Neural cell (in vitro differentiated cells): ENCODE results near the gene WDR91. TPM values are rescaled to one million over a fixed set of nuclear protein-coding genes. Genes with fewer than 3 reads are reported as not detected.

ENCODE experiments used
- H2AFZ ChIP-seq: fragments of 200-600, 300-800 bp; sonication (generic), shearing (Covaris generic); 2 replicates; pipeline ENCODE4 v1.6.0; 2014; ENCODE audit warnings: low read depth, mild to moderate bottlenecking, antibody characterized with exemption, low read length, moderate library complexity
- H3F3A ChIP-seq: fragments of 200-600 bp; shearing (Covaris generic); 2 replicates; pipeline ENCODE4 v1.6.1; 2016; ENCODE audit warnings: mild to moderate bottlenecking, moderate library complexity, mixed read lengths, antibody characterized with exemption, low read length; ENCODE audit not compliant: insufficient read depth, poor library complexity, severe bottlenecking
- H3K27ac ChIP-seq: fragments of 200-600, 300-800 bp; sonication (generic), shearing (Covaris generic); 2 replicates; pipeline ENCODE4 v1.5.1; 2014; ENCODE audit warnings: mild to moderate bottlenecking, low read length, moderate library complexity
- H3K27me3 ChIP-seq: fragments of 300-800, 200-600 bp; sonication (generic), shearing (Covaris generic); 2 replicates; pipeline ENCODE4 v1.6.0; 2014; ENCODE audit warnings: mild to moderate bottlenecking, low read depth, low read length, moderate library complexity; ENCODE audit not compliant: insufficient read depth
- H3K36me3 ChIP-seq: fragments of 300-800, 200-600 bp; sonication (generic), shearing (Covaris generic); 2 replicates; pipeline ENCODE4 v1.5.1; 2014; ENCODE audit warnings: mild to moderate bottlenecking, antibody characterized with exemption, low read length, moderate library complexity; ENCODE audit not compliant: insufficient read depth
- H3K4me2 ChIP-seq: fragments of 300-800, 200-600 bp; sonication (generic), shearing (Covaris generic); 2 replicates; pipeline ENCODE4 v1.6.0; 2014; ENCODE audit warnings: mild to moderate bottlenecking, low read length
- H3K4me3 ChIP-seq: fragments of 300-800, 200-600 bp; sonication (generic), shearing (Covaris generic); 2 replicates; pipeline ENCODE4 v1.5.1; 2014; ENCODE audit warnings: mild to moderate bottlenecking, low read length, moderate library complexity
- H3K79me2 ChIP-seq: fragments of 200-600 bp; shearing (Covaris generic); replicated peaks from 2 replicates; pipeline ENCODE4 v1.6.0; 2014; ENCODE audit warnings: mild to moderate bottlenecking, low read length, moderate library complexity; ENCODE audit not compliant: insufficient read depth
- H3K9ac ChIP-seq: fragments of 300-800, 200-600 bp; sonication (generic), shearing (Covaris generic); 2 replicates; pipeline ENCODE4 v1.6.1; 2016; ENCODE audit warnings: mild to moderate bottlenecking, low read length, mixed read lengths
- H3K9me2 ChIP-seq: fragments of 200-600 bp; shearing (Covaris generic); 2 replicates; pipeline ENCODE4 v1.6.1; 2016; ENCODE audit warnings: mild to moderate bottlenecking, low read length, mixed read lengths; ENCODE audit not compliant: insufficient read depth
- H3K9me3 ChIP-seq: fragments of 200-600, 300-800 bp; sonication (generic), shearing (Covaris generic); 2 replicates; pipeline ENCODE4 v1.6.1; 2016; ENCODE audit warnings: mild to moderate bottlenecking, mixed run types, low read length, moderate library complexity, mixed read lengths
- H4K20me1 ChIP-seq: fragments of 200-600 bp; shearing (Covaris generic); 2 replicates; pipeline ENCODE4 v1.6.1; 2016; ENCODE audit warnings: mild to moderate bottlenecking, mixed run types; ENCODE audit not compliant: insufficient read depth
- EP300 ChIP-seq: fragments of 450-650 bp; conservative IDR thresholded peaks from 2 replicates; pipeline ENCODE4 v1.6.1; 2014; ENCODE audit warnings: antibody characterized with exemption, mild to moderate bottlenecking, moderate library complexity; ENCODE audit not compliant: poor library complexity, severe bottlenecking
- EZH2 ChIP-seq: fragments of 200-600, 300-800 bp; shearing (Covaris generic), sonication (generic); IDR thresholded peaks from 2 replicates; pipeline ENCODE4 v1.6.1; 2014; ENCODE audit warnings: antibody characterized with exemption, low read length, borderline replicate concordance, mild to moderate bottlenecking; ENCODE audit not compliant: insufficient read depth, poor library complexity, severe bottlenecking
- MXI1 ChIP-seq: fragments of 450-650 bp; conservative IDR thresholded peaks from 2 replicates; pipeline ENCODE4 v1.6.1; 2014; ENCODE audit warnings: antibody characterized with exemption, mild to moderate bottlenecking; ENCODE audit not compliant: poor library complexity, severe bottlenecking
- RAD21 ChIP-seq: fragments of 450-650 bp; conservative IDR thresholded peaks from 2 replicates; pipeline ENCODE4 v1.6.1; 2014; ENCODE audit warnings: antibody characterized with exemption, mild to moderate bottlenecking, moderate library complexity
- SMC3 ChIP-seq: fragments of 450-650 bp; conservative IDR thresholded peaks from 2 replicates; pipeline ENCODE4 v1.6.1; 2014; ENCODE audit warnings: antibody characterized with exemption, mild to moderate bottlenecking, moderate library complexity; ENCODE audit not compliant: poor library complexity
- TAF1 ChIP-seq: IDR thresholded peaks from 2 replicates; pipeline ENCODE4 v1.6.1; 2012; ENCODE audit warnings: low read depth
- polyA plus RNA-seq: library from polyadenylated mRNA; depleted of rRNA; stranded (reverse); fragments of >200 nt; gene quantifications from 2 replicates; pipeline ENCODE4 v1.2.3, GENCODE V29; 2014
- TF ChIP-seq, protein P1 (sequence below): fragments of 450-650 bp; IDR thresholded peaks from 2 replicates; pipeline ENCODE4 v1.5.1; 2014; ENCODE audit warnings: antibody characterized with exemption, mild to moderate bottlenecking, moderate library complexity; ENCODE audit not compliant: poor library complexity, severe bottlenecking
- TF ChIP-seq, protein P2 (sequence below): IDR thresholded peaks from 2 replicates; pipeline ENCODE4 v1.6.1; 2012; ENCODE audit warnings: borderline replicate concordance

The WDR91 gene
- polyA plus RNA-seq, 1 donor from 2014 or later, result 17.7 TPM

DNA sequence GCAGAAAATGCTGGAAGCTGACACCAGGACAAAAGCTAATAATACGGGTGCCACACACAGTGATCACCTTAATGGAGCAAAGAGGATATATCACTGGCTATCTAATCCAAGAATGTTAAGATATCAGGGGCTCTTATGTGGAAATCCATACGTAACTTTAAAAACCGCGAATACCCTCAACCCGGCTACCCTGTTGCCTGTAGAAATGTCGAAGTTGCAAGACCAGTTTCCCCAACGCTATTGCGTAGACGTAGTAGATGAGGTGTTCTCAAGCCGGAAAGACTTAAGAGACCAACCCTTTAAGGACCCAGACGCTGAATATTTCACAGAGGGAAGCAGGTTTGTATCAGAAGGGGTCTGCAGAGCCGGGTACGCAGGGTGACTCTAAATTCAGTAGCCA lies 33.0 kb downstream of the WDR91 start:
- H3K36me3 ChIP-seq, result no peaks in the 10 kb centered on the region
- no peak overlapping the region for H3K4me3 ChIP-seq
- no peaks in the 10 kb centered on the region for H3K9me2 ChIP-seq
- H3K27ac ChIP-seq, result no peak overlapping the region
- TF ChIP-seq MXI1 (no peak), EZH2 (no peak)
- H3K27me3 ChIP-seq, result no peaks in the 10 kb centered on the region
- no peaks in the 10 kb centered on the region for H4K20me1 ChIP-seq
- no peak overlapping the region for H3K4me2 ChIP-seq
- no peaks in the 10 kb centered on the region for H3K79me2 ChIP-seq
- no peak overlapping the region for H2AFZ ChIP-seq
- no peaks in the 10 kb centered on the region for H3F3A ChIP-seq
- H3K9ac ChIP-seq, result no peak overlapping the region
- peaks cover 11% of the 10 kb centered on the region for H3K9me3 ChIP-seq

DNA sequence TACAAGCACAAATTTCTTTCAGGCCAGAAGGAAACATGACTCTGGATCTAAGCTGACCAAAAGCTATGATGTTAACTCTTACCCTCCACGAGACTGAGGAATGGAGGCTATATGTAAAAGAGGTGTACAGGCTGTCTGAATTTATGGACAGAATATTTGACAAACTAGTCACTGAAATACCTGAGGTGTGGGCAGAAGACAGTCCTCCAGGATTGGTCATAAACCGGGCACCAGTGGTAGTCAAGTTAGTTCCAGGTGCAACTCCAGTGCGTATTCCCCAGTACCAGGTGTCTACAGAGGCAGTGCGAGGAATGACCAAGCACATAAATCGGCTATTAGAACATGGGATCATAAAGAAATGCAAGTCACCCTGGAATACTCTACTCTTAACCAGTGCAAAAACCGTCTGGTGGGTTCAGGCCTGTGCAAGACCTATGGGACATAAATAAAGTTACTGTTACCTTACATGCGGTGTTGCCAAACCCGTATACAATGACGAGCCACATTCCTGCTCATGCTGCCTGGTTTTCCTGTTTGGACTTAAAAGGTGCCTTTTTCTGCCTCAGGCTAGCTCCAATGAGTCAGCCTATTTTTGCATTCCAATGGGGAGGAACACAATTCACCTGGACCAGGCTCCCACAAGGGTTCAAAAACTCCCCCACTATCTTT lies 34.2 kb downstream of the WDR91 start:
- Histone ChIP-seq H4K20me1 (no peaks in the 10 kb centered on the region), H3K9ac (no peak overlapping the region), H3K4me3 (no peak overlapping the region), H3F3A (no peaks in the 10 kb centered on the region), H3K4me2 (no peak overlapping the region), H3K9me3 (peaks cover 8% of the 10 kb centered on the region), H3K9me2 (no peaks in the 10 kb centered on the region), H3K36me3 (no peaks in the 10 kb centered on the region), H3K27ac (no peak overlapping the region), H3K79me2 (no peaks in the 10 kb centered on the region), H3K27me3 (no peaks in the 10 kb centered on the region), H2AFZ (no peak overlapping the region)
- TF ChIP-seq EP300 (no peak), MXI1 (no peak), EZH2 (no peak), TAF1 (no peak), RAD21 (no peak), SMC3 (no peak)
- TF ChIP-seq, protein P1, sequence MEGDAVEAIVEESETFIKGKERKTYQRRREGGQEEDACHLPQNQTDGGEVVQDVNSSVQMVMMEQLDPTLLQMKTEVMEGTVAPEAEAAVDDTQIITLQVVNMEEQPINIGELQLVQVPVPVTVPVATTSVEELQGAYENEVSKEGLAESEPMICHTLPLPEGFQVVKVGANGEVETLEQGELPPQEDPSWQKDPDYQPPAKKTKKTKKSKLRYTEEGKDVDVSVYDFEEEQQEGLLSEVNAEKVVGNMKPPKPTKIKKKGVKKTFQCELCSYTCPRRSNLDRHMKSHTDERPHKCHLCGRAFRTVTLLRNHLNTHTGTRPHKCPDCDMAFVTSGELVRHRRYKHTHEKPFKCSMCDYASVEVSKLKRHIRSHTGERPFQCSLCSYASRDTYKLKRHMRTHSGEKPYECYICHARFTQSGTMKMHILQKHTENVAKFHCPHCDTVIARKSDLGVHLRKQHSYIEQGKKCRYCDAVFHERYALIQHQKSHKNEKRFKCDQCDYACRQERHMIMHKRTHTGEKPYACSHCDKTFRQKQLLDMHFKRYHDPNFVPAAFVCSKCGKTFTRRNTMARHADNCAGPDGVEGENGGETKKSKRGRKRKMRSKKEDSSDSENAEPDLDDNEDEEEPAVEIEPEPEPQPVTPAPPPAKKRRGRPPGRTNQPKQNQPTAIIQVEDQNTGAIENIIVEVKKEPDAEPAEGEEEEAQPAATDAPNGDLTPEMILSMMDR, result no peak
- TF ChIP-seq, protein P2, sequence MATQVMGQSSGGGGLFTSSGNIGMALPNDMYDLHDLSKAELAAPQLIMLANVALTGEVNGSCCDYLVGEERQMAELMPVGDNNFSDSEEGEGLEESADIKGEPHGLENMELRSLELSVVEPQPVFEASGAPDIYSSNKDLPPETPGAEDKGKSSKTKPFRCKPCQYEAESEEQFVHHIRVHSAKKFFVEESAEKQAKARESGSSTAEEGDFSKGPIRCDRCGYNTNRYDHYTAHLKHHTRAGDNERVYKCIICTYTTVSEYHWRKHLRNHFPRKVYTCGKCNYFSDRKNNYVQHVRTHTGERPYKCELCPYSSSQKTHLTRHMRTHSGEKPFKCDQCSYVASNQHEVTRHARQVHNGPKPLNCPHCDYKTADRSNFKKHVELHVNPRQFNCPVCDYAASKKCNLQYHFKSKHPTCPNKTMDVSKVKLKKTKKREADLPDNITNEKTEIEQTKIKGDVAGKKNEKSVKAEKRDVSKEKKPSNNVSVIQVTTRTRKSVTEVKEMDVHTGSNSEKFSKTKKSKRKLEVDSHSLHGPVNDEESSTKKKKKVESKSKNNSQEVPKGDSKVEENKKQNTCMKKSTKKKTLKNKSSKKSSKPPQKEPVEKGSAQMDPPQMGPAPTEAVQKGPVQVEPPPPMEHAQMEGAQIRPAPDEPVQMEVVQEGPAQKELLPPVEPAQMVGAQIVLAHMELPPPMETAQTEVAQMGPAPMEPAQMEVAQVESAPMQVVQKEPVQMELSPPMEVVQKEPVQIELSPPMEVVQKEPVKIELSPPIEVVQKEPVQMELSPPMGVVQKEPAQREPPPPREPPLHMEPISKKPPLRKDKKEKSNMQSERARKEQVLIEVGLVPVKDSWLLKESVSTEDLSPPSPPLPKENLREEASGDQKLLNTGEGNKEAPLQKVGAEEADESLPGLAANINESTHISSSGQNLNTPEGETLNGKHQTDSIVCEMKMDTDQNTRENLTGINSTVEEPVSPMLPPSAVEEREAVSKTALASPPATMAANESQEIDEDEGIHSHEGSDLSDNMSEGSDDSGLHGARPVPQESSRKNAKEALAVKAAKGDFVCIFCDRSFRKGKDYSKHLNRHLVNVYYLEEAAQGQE, result no peak
